Uterus (tissue), 2 donors: ENCODE measurements around the gene SDK2.

Experiments
- POLR2A ChIP-seq, 2 donors: fragments of 450-650 bp; IDR thresholded peaks; one replicate each; pipeline ENCODE4 v1.6.1; 2016; ENCODE audit warnings: antibody characterized with exemption in 2 of 2, mild to moderate bottlenecking in 1 of 2, moderate library complexity in 1 of 2
- TF ChIP-seq, protein P1 (sequence below), 4 experiments: fragments of 200-600 bp in 2 of 4; fragments of 450-650 bp in 2 of 4; sonication (generic) in 2 of 4; IDR thresholded peaks; one replicate each; pipeline ENCODE4 v1.5.1; 2016 to 2019; ENCODE audit warnings: antibody characterized with exemption in 4 of 4, mild to moderate bottlenecking in 2 of 4, moderate library complexity in 1 of 4

DNA sequence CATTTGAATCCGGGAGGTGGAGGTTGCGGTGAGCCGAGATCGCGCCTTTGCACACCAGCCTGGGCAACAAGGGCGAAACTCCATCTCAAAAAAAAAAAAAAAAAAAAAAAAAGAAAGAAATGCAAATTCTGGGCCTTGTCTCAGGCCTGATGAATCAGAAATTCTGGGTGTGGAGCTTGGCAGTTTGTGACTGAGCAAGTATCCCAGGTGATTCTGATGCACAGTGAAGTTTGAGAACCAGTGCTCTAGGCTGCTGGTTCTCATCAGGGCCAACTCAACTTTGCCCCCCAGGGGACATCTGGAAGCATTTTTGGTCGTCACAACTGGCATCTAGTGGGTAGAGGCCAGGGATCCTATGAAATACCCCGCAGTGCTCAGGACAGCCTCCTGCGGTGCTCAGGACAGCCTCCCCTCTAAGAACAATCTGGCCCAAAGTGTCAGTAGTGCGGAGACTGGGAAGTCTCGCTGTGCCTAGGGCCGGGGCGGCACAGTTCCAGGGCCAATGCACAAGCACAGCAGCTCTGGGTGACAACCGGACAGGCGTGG is 55.9 kb downstream of the SDK2 start:
- TF ChIP-seq, protein P1, sequence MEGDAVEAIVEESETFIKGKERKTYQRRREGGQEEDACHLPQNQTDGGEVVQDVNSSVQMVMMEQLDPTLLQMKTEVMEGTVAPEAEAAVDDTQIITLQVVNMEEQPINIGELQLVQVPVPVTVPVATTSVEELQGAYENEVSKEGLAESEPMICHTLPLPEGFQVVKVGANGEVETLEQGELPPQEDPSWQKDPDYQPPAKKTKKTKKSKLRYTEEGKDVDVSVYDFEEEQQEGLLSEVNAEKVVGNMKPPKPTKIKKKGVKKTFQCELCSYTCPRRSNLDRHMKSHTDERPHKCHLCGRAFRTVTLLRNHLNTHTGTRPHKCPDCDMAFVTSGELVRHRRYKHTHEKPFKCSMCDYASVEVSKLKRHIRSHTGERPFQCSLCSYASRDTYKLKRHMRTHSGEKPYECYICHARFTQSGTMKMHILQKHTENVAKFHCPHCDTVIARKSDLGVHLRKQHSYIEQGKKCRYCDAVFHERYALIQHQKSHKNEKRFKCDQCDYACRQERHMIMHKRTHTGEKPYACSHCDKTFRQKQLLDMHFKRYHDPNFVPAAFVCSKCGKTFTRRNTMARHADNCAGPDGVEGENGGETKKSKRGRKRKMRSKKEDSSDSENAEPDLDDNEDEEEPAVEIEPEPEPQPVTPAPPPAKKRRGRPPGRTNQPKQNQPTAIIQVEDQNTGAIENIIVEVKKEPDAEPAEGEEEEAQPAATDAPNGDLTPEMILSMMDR (IDR thresholded peaks at IDR 0.05) = no peak
- no peak for TF ChIP-seq POLR2A (IDR thresholded peaks at IDR 0.05)
